HG02759 (cell line): Measurements from ENCODE around the gene PPM1G.

ENCODE experiments used
- ATAC-seq: cut with Tn5 transposase; IDR thresholded peaks from one replicate; pipeline ENCODE4 v1.9.1; 2021; ENCODE audit warnings: mild to moderate bottlenecking, moderate library complexity; ENCODE audit not compliant: unreplicated experiment

The PPM1G gene

GRCh38 chr2:27336173-27336572 lies 73.2 kb downstream of the PPM1G start:
- no peak for ATAC-seq

GRCh38 chr2:27335311-27335710 lies 74.1 kb downstream of the PPM1G start:
- ATAC-seq, result no peak
